Loucy (cell line): ENCODE results near the gene CDH22.

Source experiments
- H2AFZ ChIP-seq: fragments of 200-600 bp; sonication (generic); 2 replicates; pipeline ENCODE4 v1.6.0; 2016; ENCODE audit warnings: antibody characterized with exemption, mild to moderate bottlenecking, low read length, moderate library complexity
- H3F3A ChIP-seq: fragments of 200-600 bp; 2 replicates; pipeline ENCODE4 v1.6.0; 2016; ENCODE audit warnings: antibody characterized with exemption, low read depth, mild to moderate bottlenecking
- H3K27me3 ChIP-seq: fragments of 200-600 bp; sonication (generic); 2 replicates; pipeline ENCODE4 v1.6.1; 2014; ENCODE audit warnings: low read length, mild to moderate bottlenecking; ENCODE audit not compliant: insufficient read depth, poor library complexity, severe bottlenecking
- H3K36me3 ChIP-seq: fragments of 200-600 bp; sonication (generic); 2 replicates; pipeline ENCODE4 v1.6.1; 2016; ENCODE audit warnings: low read length; ENCODE audit not compliant: insufficient read depth
- H3K4me1 ChIP-seq: fragments of 200-600 bp; sonication (generic); 2 replicates; pipeline ENCODE4 v1.5.1; 2014; ENCODE audit warnings: low read length, mild to moderate bottlenecking; ENCODE audit not compliant: insufficient read depth, poor library complexity, severe bottlenecking
- H3K4me2 ChIP-seq: fragments of 200-600 bp; sonication (generic); 2 replicates; pipeline ENCODE4 v1.6.0; 2014; ENCODE audit warnings: antibody characterized with exemption, low read length, low read depth, mild to moderate bottlenecking; ENCODE audit not compliant: poor library complexity, severe bottlenecking
- H3K4me3 ChIP-seq: fragments of 200-600 bp; sonication (generic); 2 replicates; pipeline ENCODE4 v1.5.1; 2014; ENCODE audit warnings: low read length, mild to moderate bottlenecking, mixed read lengths; ENCODE audit not compliant: poor library complexity, severe bottlenecking
- H3K79me2 ChIP-seq: fragments of 200-600 bp; sonication (generic); 2 replicates; pipeline ENCODE4 v1.6.1; 2014; ENCODE audit warnings: low read length; ENCODE audit not compliant: insufficient read depth
- H3K9ac ChIP-seq: fragments of 200-600 bp; sonication (generic); 2 replicates; pipeline ENCODE4 v1.6.0; 2014; ENCODE audit warnings: mild to moderate bottlenecking, low read depth, low read length, moderate library complexity; ENCODE audit not compliant: poor library complexity, severe bottlenecking
- H3K9me2 ChIP-seq: fragments of 200-600 bp; sonication (generic); replicated peaks from 2 replicates; pipeline ENCODE4 v1.6.1; 2016; ENCODE audit warnings: low read depth, low read length, mixed read lengths
- H3K9me3 ChIP-seq: fragments of 200-600 bp; sonication (generic); 2 replicates; pipeline ENCODE4 v1.6.1; 2014; ENCODE audit warnings: mild to moderate bottlenecking, antibody characterized with exemption, low read length, low read depth; ENCODE audit not compliant: insufficient read depth
- H4K20me1 ChIP-seq: fragments of 200-600 bp; sonication (generic); 2 replicates; pipeline ENCODE4 v1.6.0; 2014; ENCODE audit warnings: antibody characterized with exemption, low read length, mild to moderate bottlenecking; ENCODE audit not compliant: insufficient read depth, poor library complexity, severe bottlenecking
- EZH2phosphoT487 ChIP-seq: fragments of 200-600 bp; IDR thresholded peaks from 2 replicates; pipeline ENCODE4 v1.6.1; 2018; ENCODE audit warnings: antibody characterized with exemption, mild to moderate bottlenecking, moderate library complexity, borderline replicate concordance
- TF ChIP-seq, protein P1 (sequence below): fragments of 200-600 bp; sonication (generic); conservative IDR thresholded peaks from 2 replicates; pipeline ENCODE4 v1.5.1; 2014; ENCODE audit warnings: mild to moderate bottlenecking, antibody characterized with exemption, low read length

Gene CDH22

GRCh38 chr20:46127396-46128010 lies 180.8 kb downstream of the CDH22 start:
- no peak overlapping the region for H3K4me2 ChIP-seq
- H3K4me1 ChIP-seq: no peaks in the 10 kb centered on the region
- no peak overlapping the region for H3K9ac ChIP-seq
- H3K27me3 ChIP-seq: no peaks in the 10 kb centered on the region
- no peaks in the 10 kb centered on the region for H3F3A ChIP-seq
- no peaks in the 10 kb centered on the region for H3K79me2 ChIP-seq
- H4K20me1 ChIP-seq: no peaks in the 10 kb centered on the region
- no peak overlapping the region for H3K4me3 ChIP-seq
- H3K9me2 ChIP-seq: no peaks in the 10 kb centered on the region
- H3K9me3 ChIP-seq: no peaks in the 10 kb centered on the region
- H2AFZ ChIP-seq: no peak overlapping the region
- TF ChIP-seq, protein P1, sequence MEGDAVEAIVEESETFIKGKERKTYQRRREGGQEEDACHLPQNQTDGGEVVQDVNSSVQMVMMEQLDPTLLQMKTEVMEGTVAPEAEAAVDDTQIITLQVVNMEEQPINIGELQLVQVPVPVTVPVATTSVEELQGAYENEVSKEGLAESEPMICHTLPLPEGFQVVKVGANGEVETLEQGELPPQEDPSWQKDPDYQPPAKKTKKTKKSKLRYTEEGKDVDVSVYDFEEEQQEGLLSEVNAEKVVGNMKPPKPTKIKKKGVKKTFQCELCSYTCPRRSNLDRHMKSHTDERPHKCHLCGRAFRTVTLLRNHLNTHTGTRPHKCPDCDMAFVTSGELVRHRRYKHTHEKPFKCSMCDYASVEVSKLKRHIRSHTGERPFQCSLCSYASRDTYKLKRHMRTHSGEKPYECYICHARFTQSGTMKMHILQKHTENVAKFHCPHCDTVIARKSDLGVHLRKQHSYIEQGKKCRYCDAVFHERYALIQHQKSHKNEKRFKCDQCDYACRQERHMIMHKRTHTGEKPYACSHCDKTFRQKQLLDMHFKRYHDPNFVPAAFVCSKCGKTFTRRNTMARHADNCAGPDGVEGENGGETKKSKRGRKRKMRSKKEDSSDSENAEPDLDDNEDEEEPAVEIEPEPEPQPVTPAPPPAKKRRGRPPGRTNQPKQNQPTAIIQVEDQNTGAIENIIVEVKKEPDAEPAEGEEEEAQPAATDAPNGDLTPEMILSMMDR: no peak
- TF ChIP-seq EZH2phosphoT487: no peak
- H3K36me3 ChIP-seq: no peaks in the 10 kb centered on the region

- no peaks in the 10 kb centered on the region for H3K36me3 ChIP-seq
- no peak overlapping the region for H3K4me2 ChIP-seq
- H3K4me1 ChIP-seq: no peaks in the 10 kb centered on the region
- no peaks in the 10 kb centered on the region for H3K79me2 ChIP-seq
- H2AFZ ChIP-seq: no peak overlapping the region
- H3K9me2 ChIP-seq: no peaks in the 10 kb centered on the region
- no peaks in the 10 kb centered on the region for H3K27me3 ChIP-seq
- H3F3A ChIP-seq: no peaks in the 10 kb centered on the region
- no peak overlapping the region for H3K4me3 ChIP-seq
- H3K9me3 ChIP-seq: no peaks in the 10 kb centered on the region
- no peak overlapping the region for H3K9ac ChIP-seq
- TF ChIP-seq, protein P1: no peak
- TF ChIP-seq EZH2phosphoT487: no peak
- H4K20me1 ChIP-seq: no peaks in the 10 kb centered on the region
Observed at GRCh38 chr20:46126440-46127056, 181.8 kb downstream of the CDH22 start.
